Mucosa of stomach (tissue), 1 donor: Measurements from ENCODE around the gene NCR1.
"Not testable (repeated sequence)": the region's sequence is repeated elsewhere in the genome, so short reads cannot be mapped to it uniquely, and the experiment has no call there.

Experiments used
- H3K27me3 ChIP-seq: one replicate; pipeline ENCODE4 v1.7.0; 2013; ENCODE audit warnings: mild to moderate bottlenecking, low read length; ENCODE audit not compliant: control insufficient read depth, insufficient read depth
- H3K36me3 ChIP-seq: one replicate; pipeline ENCODE4 v1.7.0; 2013; ENCODE audit warnings: low read length; ENCODE audit not compliant: control insufficient read depth, insufficient read depth
- H3K4me1 ChIP-seq: one replicate; pipeline ENCODE4 v1.7.0; 2013; ENCODE audit warnings: mild to moderate bottlenecking, low read length; ENCODE audit not compliant: control insufficient read depth, insufficient read depth
- H3K4me3 ChIP-seq: one replicate; pipeline ENCODE4 v1.7.0; 2013; ENCODE audit warnings: low read length
- H3K9ac ChIP-seq: one replicate; pipeline ENCODE4 v1.7.0; 2013; ENCODE audit warnings: mild to moderate bottlenecking, low read length, moderate library complexity
- H3K9me3 ChIP-seq: one replicate; pipeline ENCODE4 v1.7.0; 2013; ENCODE audit warnings: mild to moderate bottlenecking, low read length, moderate library complexity; ENCODE audit not compliant: control insufficient read depth
- donor health status: Pancreatic carcinoma.

Gene NCR1

GRCh38 chr19:54905803-54906511 is at the start of gene NCR1:
NCR1 (plus strand) TSS chr19:54906148; CDS start chr19:54906188, 40 bp downstream.
- H3K36me3 ChIP-seq: no peaks in the 10 kb centered on the region
- no peak within 1 kb of the TSS for H3K9ac ChIP-seq
- H3K9me3 ChIP-seq: no peaks in the 10 kb centered on the region
- peaks cover 5% of the 10 kb centered on the region for H3K27me3 ChIP-seq
- no peaks in the 10 kb centered on the region for H3K4me1 ChIP-seq
- no peak within 1 kb of the TSS for H3K4me3 ChIP-seq

DNA sequence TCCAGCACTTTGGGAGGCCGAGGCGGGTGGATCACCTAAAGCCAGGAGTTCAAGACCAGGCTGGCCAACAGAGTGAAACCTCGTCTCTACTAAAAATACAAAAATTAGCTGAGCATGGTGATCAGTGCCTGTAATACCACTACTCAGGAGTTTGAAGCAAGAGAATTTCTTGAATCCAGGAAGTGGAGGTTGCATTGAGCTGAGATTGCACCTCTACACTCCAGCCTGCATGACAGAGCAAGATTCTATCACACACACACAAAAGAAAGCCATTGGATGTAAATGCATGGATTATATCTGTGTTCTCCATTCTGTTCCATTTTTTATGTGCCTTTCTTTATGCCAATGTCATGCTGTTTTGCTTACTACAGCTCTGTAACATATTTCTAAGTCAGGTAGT is 47.5 kb upstream of the NCR1 start:
- H3K4me3 ChIP-seq, H3K27me3 ChIP-seq, H3K9me3 ChIP-seq, H3K36me3 ChIP-seq, H3K9ac ChIP-seq, H3K4me1 ChIP-seq: not testable (repeated sequence)

DNA sequence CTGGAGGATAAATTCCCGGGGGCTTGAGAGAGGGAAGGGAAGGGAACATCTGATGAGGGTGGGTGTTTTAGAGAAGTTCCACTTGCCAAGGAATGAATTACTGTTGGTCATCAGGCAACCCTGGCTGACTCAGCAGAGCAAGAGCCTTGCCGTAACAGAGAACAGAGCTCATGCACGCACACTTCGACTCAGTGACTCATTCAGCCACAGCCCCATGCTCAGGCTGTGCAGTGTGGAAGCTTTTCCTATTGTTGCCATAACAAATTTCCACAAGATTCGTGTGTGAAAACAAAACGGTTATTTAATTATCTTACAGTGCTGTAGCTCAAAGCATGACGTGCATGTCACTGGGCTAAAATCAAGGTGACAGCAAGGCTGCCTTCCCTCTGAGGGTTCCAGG is 46.5 kb upstream of the NCR1 start:
- H3K36me3 ChIP-seq, H3K4me1 ChIP-seq, H3K27me3 ChIP-seq, H3K9me3 ChIP-seq, H3K4me3 ChIP-seq, H3K9ac ChIP-seq: not testable (repeated sequence)

- H3K36me3 ChIP-seq, H3K4me1 ChIP-seq, H3K9me3 ChIP-seq, H3K4me3 ChIP-seq, H3K27me3 ChIP-seq, H3K9ac ChIP-seq: not testable (repeated sequence)
These were observed 42.5 kb upstream of the NCR1 start for GRCh38 chr19:54863459-54863858.

DNA sequence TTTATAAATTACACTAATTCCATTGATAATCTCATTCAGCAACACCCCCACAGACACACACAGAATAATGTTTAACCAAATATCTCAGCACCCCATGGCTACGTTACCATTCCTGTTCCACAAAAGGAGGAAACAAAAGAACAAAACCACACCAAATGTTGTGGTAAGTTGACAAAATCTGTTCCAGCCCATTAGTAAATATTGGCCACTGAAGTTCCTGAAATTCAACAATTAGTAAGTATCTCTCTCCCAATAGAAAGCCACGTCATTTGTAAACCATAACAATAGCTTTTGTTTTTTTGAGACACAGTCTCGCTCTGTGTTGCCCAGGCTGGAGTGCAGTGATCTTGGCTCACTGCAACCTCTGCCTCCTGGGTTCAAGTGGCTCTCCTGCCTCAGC is 34.3 kb upstream of the NCR1 start:
- no peak overlapping the region for H3K4me3 ChIP-seq
- H3K9me3 ChIP-seq: no peaks in the 10 kb centered on the region
- H3K27me3 ChIP-seq: no peaks in the 10 kb centered on the region
- H3K36me3 ChIP-seq: no peaks in the 10 kb centered on the region
- H3K9ac ChIP-seq: no peak overlapping the region
- no peaks in the 10 kb centered on the region for H3K4me1 ChIP-seq

- no peaks in the 10 kb centered on the region for H3K36me3 ChIP-seq
- H3K9ac ChIP-seq: no peak within 1 kb of the TSS
- no peaks in the 10 kb centered on the region for H3K27me3 ChIP-seq
- no peaks in the 10 kb centered on the region for H3K4me1 ChIP-seq
- H3K4me3 ChIP-seq: no peak within 1 kb of the TSS
- no peaks in the 10 kb centered on the region for H3K9me3 ChIP-seq
These were observed 32.0 kb upstream of the NCR1 start, which contains the start of gene FCAR for GRCh38 chr19:54873990-54874389. FCAR (plus strand) TSS chr19:54874235; CDS start chr19:54874290, 55 bp downstream.

GRCh38 chr19:54875506-54875905 is 30.4 kb upstream of the NCR1 start:
- H3K4me3 ChIP-seq: no peak overlapping the region
- no peaks in the 10 kb centered on the region for H3K36me3 ChIP-seq
- H3K4me1 ChIP-seq: no peaks in the 10 kb centered on the region
- no peaks in the 10 kb centered on the region for H3K27me3 ChIP-seq
- no peak overlapping the region for H3K9ac ChIP-seq
- no peaks in the 10 kb centered on the region for H3K9me3 ChIP-seq

DNA sequence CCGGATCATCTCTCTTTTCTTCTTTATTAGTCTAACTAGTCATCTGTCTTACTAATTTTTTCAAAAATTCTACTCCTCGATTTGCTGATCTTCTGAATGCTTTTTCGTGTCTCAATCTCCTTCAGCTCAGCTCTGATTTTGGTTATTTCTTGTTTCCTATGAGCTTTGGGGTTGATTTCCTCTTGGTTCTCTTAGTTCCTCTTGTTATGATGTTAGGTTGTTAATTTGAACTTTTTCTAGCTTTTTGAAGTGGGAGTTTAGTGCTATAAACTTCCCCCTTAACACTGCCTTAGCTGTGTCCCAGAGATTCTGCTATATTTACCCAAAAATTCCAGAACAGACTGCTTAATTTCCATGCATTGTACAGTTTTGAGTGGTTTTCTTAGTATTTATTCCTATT is 28.5 kb upstream of the NCR1 start:
- Histone ChIP-seq H3K9ac (no peak overlapping the region), H3K27me3 (peaks cover 8% of the 10 kb centered on the region), H3K9me3 (no peaks in the 10 kb centered on the region), H3K4me1 (no peaks in the 10 kb centered on the region), H3K4me3 (no peak overlapping the region), H3K36me3 (no peaks in the 10 kb centered on the region)

DNA sequence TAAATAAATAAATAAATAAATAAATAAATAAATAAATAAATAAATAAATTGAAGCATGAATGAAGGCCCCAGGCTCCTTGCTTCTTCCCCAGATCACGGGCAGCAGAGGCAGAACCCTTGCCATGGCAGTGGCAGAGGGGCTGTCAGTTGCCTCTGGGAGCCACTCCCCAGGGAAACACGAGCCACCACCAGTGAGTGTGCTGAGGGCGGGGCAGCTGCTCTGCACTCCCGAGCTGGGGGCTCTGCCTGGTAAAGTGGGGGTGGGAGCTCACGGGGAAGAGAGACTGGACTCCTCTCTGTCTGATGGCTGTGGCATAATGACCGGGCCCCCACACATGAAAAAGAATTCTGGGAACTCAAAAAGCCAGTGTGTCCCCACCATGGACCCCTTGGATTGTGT is 24.1 kb upstream of the NCR1 start:
- Histone ChIP-seq H3K4me1 (no peaks in the 10 kb centered on the region), H3K36me3 (no peaks in the 10 kb centered on the region), H3K9ac (no peak overlapping the region), H3K27me3 (peaks cover 8% of the 10 kb centered on the region), H3K4me3 (no peak overlapping the region), H3K9me3 (no peaks in the 10 kb centered on the region)

- no peaks in the 10 kb centered on the region for H3K4me1 ChIP-seq
- H3K9ac ChIP-seq: no peak overlapping the region
- no peaks in the 10 kb centered on the region for H3K36me3 ChIP-seq
- peaks cover 8% of the 10 kb centered on the region for H3K27me3 ChIP-seq
- H3K9me3 ChIP-seq: no peaks in the 10 kb centered on the region
- H3K4me3 ChIP-seq: no peak overlapping the region
These were observed 23.2 kb upstream of the NCR1 start for GRCh38 chr19:54882758-54883157.

- Histone ChIP-seq H3K4me3 (no peak overlapping the region), H3K27me3 (peaks cover 8% of the 10 kb centered on the region), H3K9ac (no peak overlapping the region), H3K36me3 (no peaks in the 10 kb centered on the region), H3K4me1 (no peaks in the 10 kb centered on the region), H3K9me3 (no peaks in the 10 kb centered on the region)
These were observed 22.7 kb upstream of the NCR1 start for GRCh38 chr19:54883228-54883627.

- no peaks in the 10 kb centered on the region for H3K27me3 ChIP-seq
- no peak overlapping the region for H3K9ac ChIP-seq
- H3K36me3 ChIP-seq: no peaks in the 10 kb centered on the region
These were observed 17.7 kb upstream of the NCR1 start for GRCh38 chr19:54888239-54888638.

DNA sequence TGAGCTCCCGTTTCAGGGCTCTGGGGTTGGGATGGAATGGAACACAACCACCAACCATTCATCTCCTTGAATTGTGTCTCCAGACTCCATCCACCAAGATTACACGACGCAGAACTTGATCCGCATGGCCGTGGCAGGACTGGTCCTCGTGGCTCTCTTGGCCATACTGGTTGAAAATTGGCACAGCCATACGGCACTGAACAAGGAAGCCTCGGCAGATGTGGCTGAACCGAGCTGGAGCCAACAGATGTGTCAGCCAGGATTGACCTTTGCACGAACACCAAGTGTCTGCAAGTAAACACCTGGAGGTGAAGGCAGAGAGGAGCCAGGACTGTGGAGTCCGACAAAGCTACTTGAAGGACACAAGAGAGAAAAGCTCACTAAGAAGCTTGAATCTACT is 16.4 kb upstream of the NCR1 start:
- Histone ChIP-seq H3K4me3 (no peak overlapping the region), H3K9me3 (no peaks in the 10 kb centered on the region), H3K9ac (no peak overlapping the region), H3K4me1 (no peaks in the 10 kb centered on the region), H3K36me3 (no peaks in the 10 kb centered on the region), H3K27me3 (no peaks in the 10 kb centered on the region)

More at GRCh38 chr19:54888239-54888638, 17.7 kb upstream of the NCR1 start:
- Histone ChIP-seq H3K4me3 (no peak overlapping the region), H3K9me3 (no peaks in the 10 kb centered on the region), H3K4me1 (no peaks in the 10 kb centered on the region)
